GM18858 (cell line): ENCODE measurements around the gene MED6.

Experiments
- ATAC-seq: cut with Tn5 transposase; IDR thresholded peaks from one replicate; pipeline ENCODE4 v1.9.1; 2021; ENCODE audit not compliant: unreplicated experiment

Gene MED6, protein sequence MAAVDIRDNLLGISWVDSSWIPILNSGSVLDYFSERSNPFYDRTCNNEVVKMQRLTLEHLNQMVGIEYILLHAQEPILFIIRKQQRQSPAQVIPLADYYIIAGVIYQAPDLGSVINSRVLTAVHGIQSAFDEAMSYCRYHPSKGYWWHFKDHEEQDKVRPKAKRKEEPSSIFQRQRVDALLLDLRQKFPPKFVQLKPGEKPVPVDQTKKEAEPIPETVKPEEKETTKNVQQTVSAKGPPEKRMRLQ

DNA sequence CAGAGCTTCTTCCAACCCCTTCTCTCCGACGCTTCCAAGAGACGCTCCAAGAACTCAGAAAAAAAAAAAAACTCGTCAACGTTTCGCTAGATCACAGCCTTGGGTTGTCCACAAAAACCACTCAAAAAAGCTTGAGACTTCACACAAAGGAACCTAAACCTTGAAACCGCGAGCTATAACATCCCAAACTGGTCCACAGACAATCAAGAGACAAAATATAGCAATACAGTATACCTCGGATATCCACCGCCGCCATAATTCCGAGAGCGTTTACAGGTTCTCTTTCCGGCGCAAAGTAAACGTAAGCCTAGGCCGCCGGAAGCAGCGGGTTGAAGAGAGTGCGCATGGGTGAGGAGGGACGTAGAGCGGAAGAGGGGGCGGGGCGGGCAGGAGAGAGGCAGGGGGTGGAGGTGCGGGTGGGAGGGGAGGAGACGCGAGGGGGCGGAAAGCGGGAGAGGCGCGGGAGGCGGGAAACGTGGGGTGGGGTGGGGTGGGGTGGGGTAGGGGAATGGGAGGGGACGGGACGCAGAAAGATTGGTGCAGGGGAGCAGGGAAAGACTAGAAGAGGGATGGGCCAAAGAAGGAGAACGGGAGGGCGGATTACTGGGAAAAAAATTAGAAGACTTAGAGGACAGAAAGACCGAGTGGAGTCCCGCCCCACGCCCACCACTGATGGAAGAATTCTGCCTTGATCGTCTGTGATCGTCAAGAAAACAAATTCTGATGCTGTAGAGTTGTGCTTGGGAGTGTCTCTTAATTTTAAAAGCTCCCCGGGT lies at the start of gene MED6:
TSS of gene MED6 (minus strand) at position 274 of the 776 bp plus-strand sequence. CDS start at position 256, 18 bp downstream.
- ATAC-seq = peak; percentile 62

DNA sequence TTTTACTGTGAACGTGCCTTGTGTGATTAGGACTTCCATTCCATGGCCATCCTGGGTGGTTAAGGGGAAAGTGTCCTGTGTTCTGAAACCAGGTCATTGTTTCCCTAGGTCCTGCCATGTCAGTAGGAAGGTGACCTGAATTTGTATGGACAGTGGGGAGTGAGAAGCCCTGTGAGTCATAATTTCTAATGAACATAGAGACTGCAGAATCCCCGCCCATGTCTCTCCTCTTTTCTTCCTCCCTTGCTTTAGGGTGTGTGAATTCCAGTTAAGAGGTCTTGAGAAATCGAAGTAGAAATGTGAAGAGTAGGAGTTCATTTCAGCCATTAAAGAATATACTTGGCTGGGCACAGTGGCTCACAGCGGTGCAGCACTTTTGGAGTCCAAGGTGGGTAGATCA lies 49.3 kb upstream of the MED6 start:
- ATAC-seq = no peak

DNA sequence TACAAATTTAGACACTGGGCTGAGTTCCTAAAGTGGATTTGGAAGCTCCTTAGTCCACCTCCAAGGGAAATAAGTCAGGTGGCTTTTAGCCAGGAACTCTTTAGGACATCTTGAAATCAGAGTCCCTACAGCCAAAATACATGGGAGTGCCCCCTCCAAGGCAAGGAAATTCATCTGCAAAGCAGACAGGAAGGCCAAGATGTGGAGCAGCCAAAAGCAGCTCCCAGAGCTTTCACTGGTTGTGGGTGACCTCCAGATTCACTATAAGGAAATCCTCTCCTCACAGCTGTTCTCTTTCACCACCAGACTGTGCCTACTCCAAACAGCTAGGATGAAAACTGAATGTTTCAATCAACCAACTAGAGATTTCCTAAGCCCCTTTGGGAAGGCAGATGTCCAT lies 47.9 kb upstream of the MED6 start:
- no peak for ATAC-seq

DNA sequence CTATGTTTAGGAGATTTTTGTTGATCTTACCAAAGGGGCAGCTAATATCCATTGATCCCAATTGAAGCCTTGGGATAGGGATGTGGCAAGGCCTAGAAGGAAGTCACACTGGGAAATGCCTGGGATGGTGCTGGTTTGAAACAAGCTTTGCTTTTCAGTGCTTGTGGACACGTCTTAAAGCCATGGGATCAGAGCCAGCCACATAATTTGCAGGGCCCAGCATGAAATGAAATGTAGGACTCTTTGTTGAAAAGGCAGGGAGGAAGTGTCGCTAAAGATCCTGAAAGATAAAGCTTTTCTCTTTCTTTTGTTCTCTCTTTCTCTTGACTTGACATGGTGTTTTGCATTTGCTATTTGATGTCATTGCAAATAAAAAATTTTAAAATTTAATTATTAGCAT lies 46.2 kb upstream of the MED6 start:
- no peak for ATAC-seq

DNA sequence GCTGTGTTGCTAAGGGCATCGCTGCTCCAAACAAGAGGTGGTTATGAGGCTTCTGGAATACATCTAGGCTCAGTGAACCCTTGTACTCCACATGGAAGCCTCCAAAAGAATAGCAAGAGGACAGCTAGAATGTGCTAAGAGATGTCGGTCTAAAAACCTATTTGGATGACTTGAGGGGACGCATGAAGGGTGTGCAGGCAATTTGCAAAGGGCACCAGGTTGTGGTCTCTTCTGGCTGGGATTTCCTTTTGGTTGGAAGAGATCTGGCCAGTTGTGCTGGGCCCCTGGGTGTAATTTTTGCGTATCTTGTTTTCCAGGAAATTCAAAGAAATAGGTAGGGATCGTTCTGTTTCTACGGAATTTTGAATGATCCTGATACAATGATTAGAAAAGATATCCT lies 45.4 kb upstream of the MED6 start:
- no peak for ATAC-seq

DNA sequence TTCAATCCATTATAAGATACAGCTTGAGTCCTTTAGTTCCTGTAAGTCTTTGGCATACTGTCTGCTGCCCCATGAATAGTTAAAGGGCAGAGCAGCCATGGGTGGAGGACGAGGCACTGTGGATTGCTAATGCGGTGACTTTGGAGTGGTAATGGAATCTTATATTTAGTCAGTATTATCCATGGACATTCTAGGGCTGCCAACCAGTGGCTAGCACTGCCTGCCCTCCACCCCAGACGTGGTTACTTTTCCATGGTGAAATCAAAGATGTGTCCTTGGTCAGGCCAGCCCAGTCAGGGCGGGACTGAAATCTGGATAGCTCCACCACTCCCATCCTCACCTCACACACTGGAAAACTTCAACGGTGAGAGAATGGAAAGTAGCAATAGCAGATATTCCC lies 43.5 kb upstream of the MED6 start:
- ATAC-seq = no peak

DNA sequence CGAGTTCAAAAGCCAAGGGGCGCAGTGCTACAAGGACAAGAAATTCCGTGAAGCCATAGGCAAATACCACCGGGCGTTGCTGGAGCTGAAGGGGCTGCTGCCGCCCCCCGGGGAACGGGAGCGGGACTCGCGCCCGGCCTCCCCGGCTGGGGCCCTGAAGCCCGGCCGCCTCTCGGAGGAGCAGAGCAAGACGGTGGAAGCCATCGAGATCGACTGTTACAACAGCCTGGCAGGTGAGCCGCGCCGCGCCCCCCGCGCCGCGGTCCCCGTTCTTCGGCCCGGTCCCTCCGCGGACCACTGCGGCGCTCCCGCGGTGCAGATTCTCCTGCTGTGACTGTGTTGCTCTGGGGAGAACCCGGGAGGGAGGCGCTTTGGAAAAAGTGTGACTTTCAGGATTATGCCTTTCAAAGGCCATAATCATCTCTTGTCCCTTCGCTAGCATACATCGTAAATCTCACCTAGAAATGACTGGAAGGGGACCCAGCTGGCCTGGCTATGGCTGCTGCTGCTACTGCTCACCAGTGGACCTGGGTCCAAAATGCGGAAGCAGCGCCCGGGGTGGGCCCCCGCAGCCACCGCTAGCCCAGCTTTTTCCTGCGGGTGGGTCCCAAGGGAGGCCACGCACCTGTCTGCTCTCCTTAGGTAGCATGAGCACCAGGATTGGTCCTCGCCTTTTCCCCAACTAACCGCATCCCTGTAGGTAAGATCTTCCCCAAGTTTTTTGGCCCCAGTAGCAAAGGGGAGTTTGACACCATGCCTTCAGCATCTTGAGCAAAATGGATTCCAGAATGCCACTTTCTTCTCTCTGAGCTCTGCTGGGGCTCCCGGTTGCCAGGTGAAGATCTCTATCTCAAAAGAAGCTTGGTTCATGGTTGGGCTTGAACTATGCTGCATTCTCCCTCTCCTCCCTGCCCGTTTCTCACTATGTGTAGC lies 42.1 kb upstream of the MED6 start:
- ATAC-seq = no peak

DNA sequence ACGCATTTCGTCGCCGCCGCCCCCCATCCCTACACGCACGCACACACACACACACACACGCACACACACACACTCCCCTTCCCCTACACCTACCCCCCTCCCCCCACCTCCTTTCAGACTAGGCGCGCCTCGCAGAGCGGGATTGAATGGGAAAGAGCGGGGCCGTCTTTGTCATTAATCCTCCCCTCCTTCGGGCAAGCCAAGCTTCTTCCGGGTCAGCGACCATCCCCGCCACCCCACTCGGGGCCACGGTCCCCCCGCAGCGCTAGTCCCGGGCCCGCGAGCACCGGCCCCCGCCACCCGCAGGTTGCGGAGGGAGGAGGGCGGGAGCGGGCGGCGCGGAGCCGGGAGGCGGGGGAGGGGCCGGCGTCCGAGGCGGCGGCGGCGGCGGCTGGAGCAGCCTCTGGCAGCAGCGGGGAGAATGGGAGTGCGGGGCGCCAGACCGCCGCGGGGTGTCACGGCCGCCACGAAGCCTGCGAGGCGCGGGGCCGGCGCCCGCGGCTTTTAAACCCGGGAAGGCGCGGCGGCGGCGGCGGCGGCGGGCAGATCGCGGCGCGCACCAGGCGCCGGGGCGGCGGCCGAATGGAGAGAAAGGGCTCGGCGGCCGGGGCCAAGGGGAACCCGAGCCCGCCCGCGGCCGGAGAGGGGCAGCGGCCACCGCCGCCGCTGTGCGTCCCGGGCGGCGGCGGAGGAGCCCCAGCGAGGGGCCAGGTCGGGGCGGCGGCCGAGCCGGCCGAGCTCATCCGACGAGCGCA lies 41.3 kb upstream of the MED6 start, which contains the start of gene TTC9:
TSS of gene TTC9 (plus strand) at position 369 of the 755 bp plus-strand sequence. CDS start at position 583, 214 bp downstream.
- no peak for ATAC-seq

DNA sequence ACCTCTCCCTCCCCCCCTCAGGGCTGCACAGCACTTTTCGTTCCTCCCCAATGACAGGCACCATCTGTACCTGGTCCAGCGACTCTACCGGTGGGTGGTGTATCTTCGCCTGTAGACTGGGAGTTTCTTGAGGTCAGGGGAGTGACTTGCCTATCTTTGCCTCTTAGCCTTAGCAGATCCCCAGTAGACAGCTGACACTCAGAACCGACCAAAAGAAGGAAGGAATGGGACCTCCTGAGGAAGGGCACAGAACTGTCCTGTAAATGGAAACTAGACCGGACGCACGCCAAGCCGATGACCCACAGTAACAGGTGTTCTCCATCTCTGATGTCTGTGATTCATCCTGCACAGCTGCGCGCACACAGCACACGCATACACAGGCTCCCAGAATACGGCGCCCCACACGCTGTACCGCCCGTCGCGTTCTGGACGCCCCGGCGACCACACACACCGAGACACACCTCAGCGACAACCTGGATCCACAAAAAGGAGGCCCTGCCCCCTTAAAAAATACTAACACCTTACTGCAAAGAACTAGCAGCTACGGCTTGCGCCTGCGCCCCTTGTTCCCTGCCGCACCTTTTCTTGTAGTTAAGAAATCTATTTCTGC lies 40.6 kb upstream of the MED6 start:
- peak; percentile 37 for ATAC-seq

DNA sequence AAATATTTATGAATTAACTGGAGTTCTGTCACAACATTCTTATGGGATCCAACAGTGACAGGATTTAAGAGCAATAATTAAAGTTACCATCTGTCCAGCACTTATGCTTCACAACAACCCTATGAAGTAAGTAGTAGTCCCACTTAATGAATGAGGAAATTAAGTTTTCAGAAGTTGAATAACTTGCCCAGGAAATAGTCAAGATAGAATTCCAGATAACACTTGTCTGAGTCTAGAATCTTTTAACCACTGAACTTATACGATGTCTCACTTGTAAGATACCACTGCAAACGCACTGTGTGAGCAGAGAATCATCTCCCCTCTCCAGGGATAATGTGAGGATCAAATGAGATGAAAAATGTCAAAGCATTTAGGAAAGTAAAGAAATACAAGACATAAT lies 38.0 kb upstream of the MED6 start:
- ATAC-seq = no peak

DNA sequence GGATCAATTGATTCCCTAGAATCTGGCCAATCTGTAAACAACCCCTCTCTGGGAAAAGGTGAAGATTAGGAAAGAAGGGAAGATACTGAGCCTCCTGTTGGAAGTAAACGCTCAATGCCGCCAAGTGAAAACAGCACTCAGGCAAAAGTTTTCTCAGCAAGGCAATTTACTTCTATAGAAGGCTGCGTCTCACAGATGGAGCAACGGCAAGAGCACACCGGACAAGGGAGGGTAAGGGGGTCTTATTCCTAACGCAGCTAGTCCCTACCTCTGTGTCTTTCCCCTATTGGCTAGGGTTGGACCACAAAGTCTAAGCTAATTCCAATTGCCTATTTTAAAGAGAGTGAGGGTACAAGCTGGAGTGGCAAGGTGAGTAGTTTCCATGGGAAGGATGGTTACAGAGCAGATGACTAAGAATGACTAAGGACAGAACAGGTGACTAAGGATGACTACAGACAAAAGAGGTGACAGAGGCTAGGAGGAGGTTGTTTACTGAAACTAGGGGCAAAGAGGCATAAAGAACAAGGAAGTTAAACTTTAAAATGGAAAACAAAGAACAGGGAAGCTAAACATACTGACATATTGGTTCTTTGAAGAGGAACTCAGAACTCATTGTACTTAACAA lies 35.6 kb upstream of the MED6 start:
- ATAC-seq = no peak

DNA sequence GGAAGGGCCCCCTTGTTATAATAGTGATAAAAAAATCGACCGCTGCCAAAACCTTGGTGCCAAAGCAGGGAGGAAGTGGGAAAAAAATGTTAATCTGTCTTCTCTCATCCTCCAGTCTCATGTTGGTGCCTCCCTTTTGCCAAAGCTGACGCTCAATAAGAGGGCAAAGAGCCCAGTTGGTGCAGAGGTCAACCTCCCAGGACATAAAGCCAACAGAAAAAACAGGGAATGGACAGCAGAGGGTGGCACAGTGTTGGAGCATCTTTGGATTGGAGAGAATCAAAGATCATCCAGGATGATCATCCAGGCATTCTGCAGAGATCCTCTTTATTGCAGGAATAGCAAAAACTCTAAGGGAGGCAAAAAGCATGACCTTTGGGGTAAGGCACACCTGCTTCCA lies 31.5 kb upstream of the MED6 start:
- ATAC-seq = no peak

DNA sequence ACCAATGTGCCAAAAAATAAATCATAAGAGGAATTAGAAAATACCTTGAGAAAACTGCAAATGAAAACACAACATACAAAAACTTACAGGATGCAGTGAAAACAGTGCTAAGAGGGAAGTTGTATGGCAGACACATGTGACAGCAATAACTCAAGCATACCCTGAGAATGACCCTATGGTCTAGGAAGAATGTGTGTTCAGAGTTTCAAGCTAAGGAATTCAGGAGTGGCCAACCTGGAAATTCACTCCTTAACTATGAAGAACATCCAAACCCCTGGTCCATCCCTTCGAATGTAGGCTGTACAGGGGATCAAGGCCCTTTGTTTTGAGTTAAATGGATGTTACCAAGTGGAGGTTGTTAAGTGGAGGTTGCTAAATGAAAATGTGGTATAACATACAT lies 24.5 kb upstream of the MED6 start:
- ATAC-seq = no peak

DNA sequence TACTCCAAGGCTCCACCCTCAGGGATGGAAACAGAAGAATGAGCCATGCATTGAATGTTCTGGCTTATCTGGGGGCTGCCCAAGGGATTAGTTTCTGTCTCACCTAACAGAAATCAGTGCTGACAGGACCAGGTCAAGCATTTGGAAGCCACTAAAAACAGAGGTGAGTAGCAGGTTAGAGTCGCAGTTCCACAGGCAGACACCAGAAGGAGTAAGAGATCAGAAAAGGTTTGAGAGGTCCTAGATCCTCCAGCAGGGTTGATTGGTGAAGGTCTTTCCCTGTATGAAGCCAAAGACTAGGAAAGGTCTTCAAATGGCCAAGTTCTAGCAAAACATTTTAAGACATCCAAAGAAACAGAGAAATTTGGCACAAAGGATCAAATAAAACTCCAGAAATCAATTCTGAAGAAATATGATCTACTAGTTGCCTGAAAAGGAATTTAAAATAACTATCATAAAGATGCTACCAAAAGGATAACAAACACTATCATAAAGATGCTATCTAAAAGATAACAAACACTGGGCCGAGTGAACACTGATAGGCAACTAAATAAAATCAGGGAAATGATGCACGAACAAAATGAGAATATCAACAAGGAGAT lies 21.8 kb upstream of the MED6 start:
- no peak for ATAC-seq

DNA sequence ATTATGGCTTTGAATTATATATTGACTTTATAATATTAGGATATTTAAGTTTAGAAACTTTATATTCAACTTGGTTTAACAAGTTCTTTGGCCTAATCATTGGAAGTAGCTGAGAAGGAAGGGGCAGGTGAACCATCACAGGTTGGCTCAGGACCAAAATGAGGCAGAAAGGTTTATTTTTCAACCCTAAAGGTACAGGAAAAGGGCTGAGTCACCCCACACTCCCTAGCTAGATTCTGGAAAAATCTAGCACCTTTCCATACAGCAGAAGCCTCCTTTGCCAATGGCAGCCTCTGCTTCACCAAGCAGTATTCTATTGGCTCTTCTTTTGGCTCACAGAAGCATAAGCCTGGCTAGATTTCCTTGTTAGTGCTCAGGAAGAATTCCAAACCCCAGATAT lies 19.3 kb upstream of the MED6 start:
- ATAC-seq = no peak

DNA sequence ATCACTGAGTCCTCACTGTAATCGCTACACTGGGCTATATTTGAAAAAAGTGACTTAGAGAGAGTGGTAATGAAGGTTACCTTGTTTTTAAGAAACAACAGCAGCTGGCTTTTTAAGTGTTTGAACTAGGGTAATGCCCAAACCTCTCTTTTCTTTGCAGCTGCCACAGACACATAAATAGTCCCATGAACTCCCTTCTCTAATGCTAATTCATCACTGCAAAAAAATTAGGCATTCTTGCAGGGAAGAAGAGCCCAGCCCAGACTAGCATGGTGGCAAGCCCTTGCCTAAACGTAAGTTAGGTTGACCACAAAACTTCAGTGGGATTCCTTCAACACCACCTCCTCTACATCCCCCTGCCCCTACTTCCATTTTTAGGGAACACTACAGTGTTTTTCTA lies 17.9 kb upstream of the MED6 start:
- no peak for ATAC-seq

DNA sequence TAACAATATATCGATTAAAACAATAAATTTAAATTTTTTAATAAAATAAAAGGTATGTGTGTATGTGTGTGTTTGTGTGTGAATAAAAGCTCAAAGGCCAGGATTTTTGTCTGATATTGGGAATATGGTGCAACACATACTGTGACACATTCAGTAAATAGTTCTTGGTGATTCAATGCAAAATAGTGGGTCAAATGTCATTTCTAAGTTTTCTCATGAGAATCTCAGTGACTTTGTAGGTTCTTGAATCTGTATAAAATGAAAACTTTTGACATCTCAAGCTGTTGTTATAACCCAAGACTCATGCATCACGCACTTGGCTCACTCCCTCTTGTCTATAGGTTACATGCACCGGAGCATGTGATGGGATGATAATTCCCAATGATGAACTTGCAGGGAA lies 16.2 kb upstream of the MED6 start:
- no peak for ATAC-seq

DNA sequence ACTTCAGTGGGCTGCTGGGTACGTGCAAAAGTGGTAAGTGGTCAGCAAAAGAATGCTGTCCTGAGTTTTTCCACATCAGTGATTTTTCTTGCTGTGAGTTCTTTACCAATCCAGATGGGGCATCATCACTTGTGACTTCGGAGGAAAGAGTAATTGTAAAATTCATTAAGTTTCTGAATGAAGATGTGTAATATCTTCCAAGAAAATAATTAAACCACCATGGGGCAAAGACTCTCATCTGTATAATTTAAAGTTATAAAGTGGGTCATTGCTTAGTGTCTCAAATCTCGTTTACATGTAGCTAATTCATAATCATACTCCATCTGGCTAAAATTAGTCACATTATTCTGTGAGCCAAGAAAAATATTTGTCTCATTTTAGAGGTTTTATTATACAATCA lies 10.8 kb upstream of the MED6 start:
- no peak for ATAC-seq

DNA sequence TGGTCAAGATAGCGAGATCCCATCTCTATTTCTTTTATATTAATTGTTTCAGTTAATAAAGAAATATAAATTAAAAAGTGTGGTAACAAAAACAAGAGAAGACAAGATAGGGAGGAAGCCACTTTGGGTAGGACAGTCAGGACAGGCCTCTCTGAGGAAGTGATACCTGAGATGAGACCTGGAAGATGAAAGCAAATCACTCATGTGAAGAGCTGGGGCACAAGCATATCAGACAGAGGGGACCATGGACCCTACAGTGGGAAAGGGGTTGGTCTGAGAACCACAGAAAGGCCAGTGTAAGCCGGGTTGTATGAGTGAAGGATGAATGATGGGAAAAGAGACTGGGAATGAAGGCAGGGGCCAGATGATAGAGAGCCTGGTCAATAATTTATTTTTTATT lies 1.8 kb upstream of the MED6 start:
- ATAC-seq = no peak

DNA sequence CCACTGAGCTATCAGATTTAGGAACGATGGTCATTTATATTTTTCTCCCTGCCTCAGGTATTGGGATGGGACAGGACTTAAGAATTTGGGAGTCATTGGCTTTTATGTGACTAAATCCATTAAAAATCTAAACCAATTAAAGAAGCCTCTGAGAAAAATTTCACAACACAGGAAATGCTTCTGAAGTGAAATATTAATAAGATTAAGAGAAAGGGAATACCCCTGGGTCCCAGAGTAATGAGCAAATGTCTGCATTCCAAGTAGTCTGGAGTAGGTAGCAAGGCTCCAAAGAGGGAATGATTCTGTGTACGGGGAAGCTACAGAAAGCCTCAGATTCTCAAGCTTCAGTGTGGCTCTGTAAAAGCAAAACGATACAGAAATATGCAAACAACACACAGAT lies 707 bp upstream of the MED6 start:
- no peak for ATAC-seq
